Heart right ventricle (tissue), 16 donors: Measurements from ENCODE around the gene DENND1A. TPM values are rescaled to one million over a fixed set of nuclear protein-coding genes. Genes with fewer than 3 reads are reported as not detected.

ENCODE experiments used
- ATAC-seq, 8 donors: fragments of 200-7000 bp; cut with Tn5 transposase; one replicate each; pipeline ENCODE4 v1.9.1; 2020; ENCODE audit warnings: mild to moderate bottlenecking in 8 of 8, moderate library complexity in 8 of 8, moderate number of reproducible peaks in 1 of 8
- DNase-seq, 2 donors: peaks; one replicate each; pipeline ENCODE4 v3.0.0-alpha.2; 2020
- H3K27ac ChIP-seq, 10 donors: fragments of 200-600 bp; sonication (generic) in 2 of 10; one replicate each; pipeline versions ENCODE4 v1.5.0 to v1.8.0; 2020 to 2022; ENCODE audit warnings: mild to moderate bottlenecking in 3 of 10
- H3K27me3 ChIP-seq, 7 donors: fragments of 200-600 bp; one replicate each; pipeline ENCODE4 v1.8.0; 2021 to 2022; ENCODE audit warnings: mild to moderate bottlenecking in 2 of 7
- H3K36me3 ChIP-seq, 9 donors: fragments of 200-600 bp; sonication (generic) in 1 of 9; one replicate each; pipeline versions ENCODE4 v1.5.0 to v1.8.0; 2020 to 2022; ENCODE audit warnings: mild to moderate bottlenecking in 2 of 9
- H3K4me1 ChIP-seq, 9 donors: fragments of 200-600 bp; sonication (generic) in 1 of 9; one replicate each; pipeline versions ENCODE4 v1.5.0 to v1.8.0; 2020 to 2022; ENCODE audit warnings: mild to moderate bottlenecking in 4 of 9
- H3K4me3 ChIP-seq, 10 donors: fragments of 200-600 bp; sonication (generic) in 2 of 10; one replicate each; pipeline versions ENCODE4 v1.5.0 to v1.8.0; 2020 to 2022; ENCODE audit warnings: mild to moderate bottlenecking in 7 of 10, moderate library complexity in 2 of 10
- H3K9me3 ChIP-seq, 11 donors: fragments of 200-600 bp in 10 of 11; sonication (generic) in 2 of 11; one replicate each; pipeline versions ENCODE4 v1.5.0 to v1.8.0; 2013 to 2022; ENCODE audit warnings: mild to moderate bottlenecking in 2 of 11, control low read depth in 1 of 11, moderate library complexity in 1 of 11
- CTCF ChIP-seq, 9 donors: fragments of 200-600 bp; sonication (generic) in 2 of 9; IDR thresholded peaks; one replicate each; pipeline versions ENCODE4 v1.5.0 to v1.8.0; 2021 to 2022; ENCODE audit warnings: antibody characterized with exemption in 9 of 9, mild to moderate bottlenecking in 5 of 9, moderate library complexity in 1 of 9
- WGBS, 2 donors: extraction: QIAGEN DNeasy Blood & Tissue Kit; methylation state at CpG; one replicate each; pipeline ENCODE4 v1.1.7; 2013; ENCODE audit warnings: inconsistent platforms in 1 of 2; 5-methylcytosine and 5-hydroxymethylcytosine counted together
- intact Hi-C, 10 donors: fragments of 100-400 bp; cut with DNase I; formaldehyde crosslinking; loops; one replicate each; pipeline versions ENCODE4 v1.11.1 to v1.14.2; 2022
- polyA plus RNA-seq, 2 donors: library from polyadenylated mRNA; stranded (reverse); fragments of 200-250 nt; gene quantifications; one replicate each; pipeline ENCODE4 v1.2.3, GENCODE V29; 2013
- total RNA-seq, 10 donors: library from RNA; stranded (reverse); fragmentation: NEBNext Ultra II Directional in 3 of 10; extraction: Animal tissue kit (Norgen Biotek cat#: 25700) in 3 of 10; gene quantifications; one replicate each; pipeline versions ENCODE4 v1.2.1 to v1.2.4, GENCODE V29; 2021 to 2023
- donor health status: Arrhythmogenic right ventricular cardiomyopathy.
- donor health status: ischemic (EF 13 %, LVEDD 7.1; RV severe dilation, severe dysfunction).
- donor health status: healthy with polysubstance abuse.
- donor health status: DM: no; HTN: yes; CAD: no.
- donor health status: DM: no; HTN: no; CAD: no.
- donor health status: ischemic (EF 25% LVEDD 6.9; RV normal size, moderate dysfunction).
- donor health status: ischemic (EF 25% LVEDD 5.7; RV mildly dilated, moderate dysfunction).
- donor health status: healthy.
- donor health status: DM: yes; HTN: yes; CAD: no.
- donor health status: Ischemic cardiomyopathy.
- donor health status: ischemic (EF 35%, LVEDD 5.7; RV mildly dilated, moderate dysfunction).
- donor health status: nonischemic (EF 11% LVEDD 7.7; RV severe dilation, severe dysfunction).
- donor health status: DM: yes; HTN: yes; CAD: no.
- donor health status: PGD.
- donor health status: ischemic (EF 29% LVEDD 5.4; RV normal size, mild dysfunction).
- donor health status: nonischemic (EF 23%, LVEDD 6.1; RV moderate dilation, normal function).

The DENND1A gene
- total and polyA plus RNA-seq, 12 donors = 7.3 to 19.6 (median 12.2) TPM

- H3K4me1 ChIP-seq = peaks cover 0 to 35% (median 24%) of the 10 kb centered on the region in 9 donors
- ATAC-seq = no peak
- intact Hi-C loops = loop anchor here in 3 of 10 donors (10.0 kb wide), 2 partner anchors 64 to 184 kb away; no protein-coding TSS in a partner anchor
- no peak for TF ChIP-seq CTCF (IDR thresholded peaks at IDR 0.05)
- H3K27ac ChIP-seq = peak overlapping the region in 7 of 10 donors; percentile 2 to 59 (median 28)
- H3K27me3 ChIP-seq = no peaks in the 10 kb centered on the region
- H3K9me3 ChIP-seq = no peaks in the 10 kb centered on the region
- no peak overlapping the region for H3K4me3 ChIP-seq
- no peaks in the 10 kb centered on the region for H3K36me3 ChIP-seq
- no peak for DNase-seq
- WGBS, 2 donors = 76 to 79% methylated on average over 3 of the region's 3 CpGs
These were observed 188.7 kb downstream of the DENND1A start for GRCh38 chr9:123741214-123741613.

GRCh38 chr9:123739902-123740301 is 190.0 kb downstream of the DENND1A start:
- Histone ChIP-seq H3K36me3 (no peaks in the 10 kb centered on the region), H3K27ac (no peak overlapping the region), H3K9me3 (no peaks in the 10 kb centered on the region), H3K4me1 (peaks cover 0 to 35% (median 24%) of the 10 kb centered on the region in 9 donors), H3K27me3 (no peaks in the 10 kb centered on the region), H3K4me3 (no peak overlapping the region)
- ATAC-seq = no peak
- TF ChIP-seq CTCF (IDR thresholded peaks at IDR 0.05) = no peak
- intact Hi-C loops = loop anchor here in 3 of 10 donors (10.0 kb wide), 2 partner anchors 65 to 185 kb away; no protein-coding TSS in a partner anchor
- 97 to 99% methylated on average over 2 of the region's 2 CpGs for WGBS, 2 donors
- DNase-seq = no peak

GRCh38 chr9:123739387-123739786 is 190.5 kb downstream of the DENND1A start:
- Histone ChIP-seq H3K27me3 (no peaks in the 10 kb centered on the region), H3K9me3 (no peaks in the 10 kb centered on the region), H3K27ac (no peak overlapping the region), H3K4me3 (no peak overlapping the region), H3K36me3 (no peaks in the 10 kb centered on the region), H3K4me1 (peaks cover 0 to 35% (median 24%) of the 10 kb centered on the region in 9 donors)
- intact Hi-C loops = no loop called here
- 97% methylated on average over 1 of the region's 1 CpG for WGBS, 2 donors
- ATAC-seq = no peak
- TF ChIP-seq CTCF (IDR thresholded peaks at IDR 0.05) = no peak
- DNase-seq = no peak

- no peaks in the 10 kb centered on the region for H3K27me3 ChIP-seq
- no peaks in the 10 kb centered on the region for H3K36me3 ChIP-seq
- DNase-seq (no peak), ATAC-seq (no peak)
- no peak overlapping the region for H3K4me3 ChIP-seq
- WGBS, 2 donors = 91 to 98% methylated on average over 2 of the region's 2 CpGs
- peaks cover 0 to 35% (median 24%) of the 10 kb centered on the region in 9 donors for H3K4me1 ChIP-seq
- H3K9me3 ChIP-seq = no peaks in the 10 kb centered on the region
- no peak for TF ChIP-seq CTCF (IDR thresholded peaks at IDR 0.05)
- H3K27ac ChIP-seq = no peak overlapping the region
- intact Hi-C loops = no loop called here
These were observed 191.3 kb downstream of the DENND1A start for GRCh38 chr9:123738648-123739047.
